Activated CD4-positive, alpha-beta memory T cell treated with anti-CD3 and anti-CD28 coated beads, Interleukin-2, amount 10 ng/mL, durations not matched to agents 7 days and 5 days (primary cell): ENCODE data around the gene NEBL. TPM values are rescaled to one million over a fixed set of nuclear protein-coding genes. Genes with fewer than 3 reads are reported as not detected.
"Not testable (repeated sequence)": the region's sequence is repeated elsewhere in the genome, so short reads cannot be mapped to it uniquely, and the experiment has no call there.

Experiments used
- CTCF ChIA-PET: fragments of 350-600 bp; sonication (Branson Sonifier 250); formaldehyde crosslinking; loops from one replicate; lab custom pipeline; 2021; ENCODE audit warnings: antibody characterized with exemption, inconsistent platforms; lab: Charles Lee
- POLR2A ChIA-PET: fragments of 350-600 bp; sonication (Branson Sonifier 250); formaldehyde crosslinking; loops from one replicate; lab custom pipeline; 2021; ENCODE audit warnings: antibody characterized with exemption; lab: Charles Lee
- DNase-seq: peaks from one replicate; pipeline ENCODE4 v3.0.0-alpha.2; 2020
- H3K27ac Mint-ChIP-seq: one replicate; pipeline ENCODE4 v1.8.0; 2021; ENCODE audit warnings: mild to moderate bottlenecking, mixed read lengths
- H3K27me3 Mint-ChIP-seq: one replicate; pipeline ENCODE4 v1.8.0; 2021; ENCODE audit warnings: mixed read lengths
- H3K36me3 Mint-ChIP-seq: one replicate; pipeline ENCODE4 v1.8.0; 2021; ENCODE audit warnings: low read depth, mixed read lengths
- H3K4me1 Mint-ChIP-seq: one replicate; pipeline ENCODE4 v1.8.0; 2021; ENCODE audit warnings: mixed read lengths
- H3K4me3 Mint-ChIP-seq: one replicate; pipeline ENCODE4 v1.8.0; 2021; ENCODE audit warnings: mild to moderate bottlenecking, mixed read lengths
- H3K9me3 Mint-ChIP-seq: one replicate; pipeline ENCODE4 v1.8.0; 2021; ENCODE audit warnings: mixed read lengths
- total RNA-seq, 2 experiments: library from RNA; stranded (reverse); gene quantifications; one replicate each; pipeline ENCODE4 v1.2.3, GENCODE V29; 2021

Gene NEBL
- total RNA-seq = not detected

- Mint-ChIP-seq H3K36me3 (no peaks in the 10 kb centered on the region), H3K4me1 (no peaks in the 10 kb centered on the region), H3K9me3 (peaks cover 2% of the 10 kb centered on the region), H3K4me3 (no peak within 1 kb of the TSS), H3K27ac (no peak within 1 kb of the TSS), H3K27me3 (no peaks in the 10 kb centered on the region)
- ChIA-PET CTCF (no interaction called here), POLR2A (no interaction called here)
- no peak for DNase-seq
These were observed at the start of gene NEBL for GRCh38 chr10:20897146-20897825. Gene NEBL (minus strand): TSS chr10:20897311. CDS start chr10:20897205, 106 bp downstream.

GRCh38 chr10:20945546-20946332, 48.6 kb upstream of the NEBL start:
- Mint-ChIP-seq H3K27ac (no peak overlapping the region), H3K4me1 (no peaks in the 10 kb centered on the region), H3K36me3 (no peaks in the 10 kb centered on the region), H3K27me3 (no peaks in the 10 kb centered on the region), H3K4me3 (no peak overlapping the region), H3K9me3 (peaks cover 2% of the 10 kb centered on the region)
- ChIA-PET CTCF (no interaction called here), POLR2A (no interaction called here)
- no peak for DNase-seq

- Mint-ChIP-seq H3K36me3 (no peaks in the 10 kb centered on the region), H3K27ac (no peak overlapping the region), H3K9me3 (peaks cover 2% of the 10 kb centered on the region), H3K27me3 (no peaks in the 10 kb centered on the region), H3K4me1 (no peaks in the 10 kb centered on the region), H3K4me3 (no peak overlapping the region)
- ChIA-PET POLR2A (no interaction called here), CTCF (no interaction called here)
- no peak for DNase-seq
These were observed 47.8 kb upstream of the NEBL start for GRCh38 chr10:20944789-20945502.

GRCh38 chr10:20939414-20939813, 42.3 kb upstream of the NEBL start:
- H3K9me3 Mint-ChIP-seq, CTCF ChIA-PET, H3K36me3 Mint-ChIP-seq, DNase-seq, H3K27ac Mint-ChIP-seq, H3K27me3 Mint-ChIP-seq, H3K4me1 Mint-ChIP-seq, POLR2A ChIA-PET, H3K4me3 Mint-ChIP-seq: not testable (repeated sequence)

- Mint-ChIP-seq H3K4me3 (no peak overlapping the region), H3K9me3 (peaks cover 6% of the 10 kb centered on the region), H3K36me3 (no peaks in the 10 kb centered on the region), H3K27ac (no peak overlapping the region), H3K27me3 (no peaks in the 10 kb centered on the region), H3K4me1 (no peaks in the 10 kb centered on the region)
- DNase-seq = no peak
- ChIA-PET CTCF (no interaction called here), POLR2A (no interaction called here)
These were observed 39.3 kb upstream of the NEBL start for GRCh38 chr10:20936396-20936795.

- ChIA-PET CTCF (no interaction called here), POLR2A (no interaction called here)
- peaks cover 6% of the 10 kb centered on the region for H3K9me3 Mint-ChIP-seq
- no peaks in the 10 kb centered on the region for H3K27me3 Mint-ChIP-seq
- H3K4me1 Mint-ChIP-seq = no peaks in the 10 kb centered on the region
- H3K27ac Mint-ChIP-seq = no peak overlapping the region
- no peak for DNase-seq
- H3K36me3 Mint-ChIP-seq = no peaks in the 10 kb centered on the region
- H3K4me3 Mint-ChIP-seq = no peak overlapping the region
These were observed 38.8 kb upstream of the NEBL start for GRCh38 chr10:20935931-20936330.

GRCh38 chr10:20935301-20935700, 38.2 kb upstream of the NEBL start:
- Mint-ChIP-seq H3K36me3 (no peaks in the 10 kb centered on the region), H3K4me1 (no peaks in the 10 kb centered on the region), H3K27ac (no peak overlapping the region), H3K27me3 (no peaks in the 10 kb centered on the region), H3K4me3 (no peak overlapping the region), H3K9me3 (peaks cover 6% of the 10 kb centered on the region)
- CTCF ChIA-PET = no interaction called here
- no peak for DNase-seq
- POLR2A ChIA-PET = no interaction called here

- no peaks in the 10 kb centered on the region for H3K27me3 Mint-ChIP-seq
- peaks cover 6% of the 10 kb centered on the region for H3K9me3 Mint-ChIP-seq
- H3K4me1 Mint-ChIP-seq = no peaks in the 10 kb centered on the region
- no peak for DNase-seq
- H3K27ac Mint-ChIP-seq = no peak overlapping the region
- H3K36me3 Mint-ChIP-seq = no peaks in the 10 kb centered on the region
- no peak overlapping the region for H3K4me3 Mint-ChIP-seq
- POLR2A ChIA-PET = no interaction called here
- CTCF ChIA-PET = no interaction called here
These were observed 36.6 kb upstream of the NEBL start for GRCh38 chr10:20933705-20934104.

- ChIA-PET CTCF (no interaction called here), POLR2A (no interaction called here)
- H3K27me3 Mint-ChIP-seq = no peaks in the 10 kb centered on the region
- H3K4me1 Mint-ChIP-seq = no peaks in the 10 kb centered on the region
- DNase-seq = no peak
- no peak overlapping the region for H3K4me3 Mint-ChIP-seq
- H3K9me3 Mint-ChIP-seq = peaks cover 6% of the 10 kb centered on the region
- H3K36me3 Mint-ChIP-seq = no peaks in the 10 kb centered on the region
- H3K27ac Mint-ChIP-seq = no peak overlapping the region
These were observed 35.6 kb upstream of the NEBL start for GRCh38 chr10:20932606-20933126.

- ChIA-PET POLR2A (no interaction called here), CTCF (no interaction called here)
These were observed 34.2 kb upstream of the NEBL start for GRCh38 chr10:20931156-20931795.

GRCh38 chr10:20927456-20927855, 30.3 kb upstream of the NEBL start:
- Mint-ChIP-seq H3K9me3 (no peaks in the 10 kb centered on the region), H3K4me1 (no peaks in the 10 kb centered on the region), H3K27me3 (no peaks in the 10 kb centered on the region), H3K27ac (no peak overlapping the region), H3K36me3 (no peaks in the 10 kb centered on the region), H3K4me3 (no peak overlapping the region)
- POLR2A ChIA-PET = no interaction called here
- no peak for DNase-seq
- CTCF ChIA-PET = no interaction called here

More at GRCh38 chr10:20931156-20931795, 34.2 kb upstream of the NEBL start:
- DNase-seq = no peak
- H3K27ac Mint-ChIP-seq = no peak overlapping the region
- H3K4me3 Mint-ChIP-seq = no peak overlapping the region
- no peaks in the 10 kb centered on the region for H3K4me1 Mint-ChIP-seq
- H3K27me3 Mint-ChIP-seq = no peaks in the 10 kb centered on the region
- no peaks in the 10 kb centered on the region for H3K9me3 Mint-ChIP-seq
- no peaks in the 10 kb centered on the region for H3K36me3 Mint-ChIP-seq

- no peak overlapping the region for H3K27ac Mint-ChIP-seq
- no peak for DNase-seq
- ChIA-PET POLR2A (no interaction called here), CTCF (no interaction called here)
- no peak overlapping the region for H3K4me3 Mint-ChIP-seq
- no peaks in the 10 kb centered on the region for H3K4me1 Mint-ChIP-seq
- H3K36me3 Mint-ChIP-seq = no peaks in the 10 kb centered on the region
- H3K9me3 Mint-ChIP-seq = no peaks in the 10 kb centered on the region
- H3K27me3 Mint-ChIP-seq = no peaks in the 10 kb centered on the region
These were observed 25.3 kb upstream of the NEBL start for GRCh38 chr10:20922451-20922850.

GRCh38 chr10:20922033-20922432, 24.9 kb upstream of the NEBL start:
- no peak for DNase-seq
- Mint-ChIP-seq H3K27me3 (no peaks in the 10 kb centered on the region), H3K36me3 (no peaks in the 10 kb centered on the region), H3K9me3 (no peaks in the 10 kb centered on the region), H3K27ac (no peak overlapping the region), H3K4me3 (no peak overlapping the region), H3K4me1 (no peaks in the 10 kb centered on the region)
- ChIA-PET POLR2A (no interaction called here), CTCF (no interaction called here)
